HG03108 (cell line): Measurements from ENCODE around the gene TP53BP2.

Source experiments
- ATAC-seq: cut with Tn5 transposase; IDR thresholded peaks from one replicate; pipeline ENCODE4 v1.9.1; 2021; ENCODE audit warnings: moderate library complexity; ENCODE audit not compliant: unreplicated experiment

Gene TP53BP2

DNA sequence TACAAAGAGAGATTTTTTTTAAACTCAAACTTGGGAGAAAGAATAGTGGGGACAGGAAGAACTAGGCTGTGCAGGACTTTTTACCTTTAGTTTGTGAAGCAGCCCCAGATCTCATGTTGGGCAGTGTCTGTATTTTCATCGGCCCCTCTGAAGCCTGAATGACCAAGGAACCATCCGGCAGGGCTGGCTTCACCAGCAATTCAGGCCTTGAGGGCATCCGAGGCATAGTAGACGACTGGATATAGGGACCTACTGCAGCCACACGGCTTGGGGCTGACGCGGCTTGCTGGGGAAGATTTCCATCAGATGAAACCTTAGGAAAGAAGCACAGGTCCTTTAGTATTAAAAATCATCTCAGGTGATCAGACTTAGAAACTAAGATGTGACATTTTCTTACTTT lies 43.7 kb downstream of the TP53BP2 start:
- no peak for ATAC-seq

DNA sequence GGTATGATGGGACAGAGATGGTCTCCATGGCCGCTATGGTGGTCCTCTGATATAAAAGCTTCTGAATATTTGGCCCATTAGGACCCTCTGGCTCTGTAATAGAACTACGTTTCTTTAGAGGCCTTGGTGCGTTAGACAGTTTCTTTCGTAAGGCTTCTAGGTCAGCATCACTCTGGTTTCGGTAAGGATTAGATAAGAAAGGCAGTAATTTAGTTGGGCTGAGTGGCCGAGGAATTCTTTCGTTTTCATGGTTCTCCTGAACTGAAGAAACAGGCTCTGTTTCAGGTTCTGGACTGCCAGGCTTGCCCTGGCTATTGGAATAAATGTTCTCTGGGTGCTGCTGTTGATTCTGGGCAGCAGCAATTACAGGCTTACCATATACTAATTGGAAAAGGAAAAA lies 49.5 kb downstream of the TP53BP2 start:
- no peak for ATAC-seq

DNA sequence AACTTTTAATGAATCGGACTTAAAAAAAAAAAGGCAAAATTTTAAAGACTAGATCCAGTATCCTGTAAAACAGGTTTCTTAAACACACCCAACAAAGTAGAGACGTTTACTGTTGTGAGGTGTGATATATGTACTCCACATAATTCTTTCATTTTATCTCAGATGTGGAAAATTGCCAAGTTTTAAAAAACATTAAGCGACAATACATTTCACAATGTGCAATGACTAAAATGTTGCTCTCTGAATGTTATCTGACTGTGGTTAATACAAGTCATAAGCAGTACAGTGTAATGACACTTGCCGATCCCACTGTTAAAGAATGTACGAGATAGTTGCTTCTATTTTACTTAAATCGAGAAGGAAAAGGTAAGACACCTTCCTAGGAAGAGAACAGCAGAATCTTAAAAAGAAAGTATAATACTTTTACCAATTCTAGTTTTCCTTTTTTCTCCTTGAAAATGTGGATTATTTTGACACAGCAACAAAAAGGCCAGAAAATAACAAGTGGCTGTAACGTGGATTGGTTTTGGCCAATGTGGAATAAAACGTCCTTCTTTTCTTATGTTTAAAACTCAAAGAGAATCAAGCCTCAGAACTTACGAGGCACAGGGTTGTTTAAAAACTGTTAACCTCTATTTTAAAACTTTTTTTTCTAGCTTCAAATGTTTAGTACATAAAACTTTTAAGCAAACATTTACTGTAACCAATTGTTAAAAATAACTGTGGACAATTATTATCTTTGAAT lies 51.4 kb downstream of the TP53BP2 start:
- ATAC-seq, result no peak

DNA sequence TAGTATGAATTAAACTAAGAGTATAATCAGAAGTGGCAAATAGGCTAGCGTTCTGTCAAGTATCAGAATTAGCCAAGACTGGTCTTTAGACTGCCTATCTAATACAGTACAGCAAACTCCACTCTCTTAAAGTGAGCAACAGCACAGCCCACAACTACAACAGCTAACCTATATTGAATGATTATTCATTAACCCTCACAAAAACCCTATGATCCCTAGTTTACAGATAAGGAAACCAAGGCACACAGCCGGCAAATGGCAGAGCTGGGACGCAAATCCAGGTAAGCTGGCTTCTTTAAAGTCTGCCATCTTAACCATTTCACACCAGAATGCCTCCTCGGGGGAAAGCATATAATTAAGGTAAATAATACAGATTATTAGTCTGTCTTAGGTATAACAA lies 52.0 kb downstream of the TP53BP2 start:
- ATAC-seq, result no peak

DNA sequence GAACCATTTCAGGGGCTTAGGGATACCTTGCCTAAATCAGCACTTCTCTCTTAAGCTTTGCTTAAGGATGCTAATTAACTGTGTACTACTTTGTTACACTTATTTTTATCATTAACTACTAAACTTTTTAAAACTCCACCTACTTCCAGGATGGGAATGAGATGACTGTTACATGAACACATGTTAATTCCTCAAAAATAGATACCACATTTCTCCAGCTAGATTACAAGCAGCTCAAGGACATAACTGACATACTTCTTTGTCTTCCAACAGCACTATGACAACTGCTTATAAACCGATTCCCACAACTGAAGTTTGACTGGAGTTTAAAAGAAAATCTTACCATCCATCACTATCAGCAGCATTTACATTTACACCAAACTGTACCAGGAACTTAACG lies 53.7 kb downstream of the TP53BP2 start:
- no peak for ATAC-seq

DNA sequence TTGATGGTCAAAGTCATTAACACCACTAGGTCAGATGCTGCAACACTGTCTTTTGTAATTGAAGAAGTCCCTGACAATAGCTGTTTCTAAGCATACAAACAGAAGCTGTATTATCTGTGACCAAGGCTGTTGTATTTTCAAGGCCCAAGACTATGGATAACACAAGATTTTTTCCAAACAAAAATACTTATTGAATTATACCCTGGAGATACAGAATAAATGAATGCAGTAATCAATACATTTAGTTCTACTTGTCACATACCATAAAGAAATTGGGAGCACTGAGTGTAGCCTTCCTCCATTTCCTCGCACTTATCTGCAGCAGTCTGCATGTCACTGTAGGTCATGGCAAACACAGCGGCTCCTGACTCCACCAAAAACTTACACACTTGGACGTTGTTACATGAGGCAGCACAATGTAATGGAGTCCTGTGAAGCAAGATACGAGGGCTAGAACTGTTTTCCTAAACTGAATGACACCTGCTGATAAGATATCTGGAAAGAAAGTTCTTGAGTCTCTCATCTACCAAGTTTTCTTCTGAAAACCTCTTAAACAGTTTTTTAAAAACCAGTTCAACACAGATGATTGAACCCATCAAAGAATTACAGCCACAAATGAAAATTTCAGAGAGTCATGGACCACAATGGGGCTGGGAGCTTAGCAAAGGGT lies 56.9 kb downstream of the TP53BP2 start:
- ATAC-seq, result no peak

DNA sequence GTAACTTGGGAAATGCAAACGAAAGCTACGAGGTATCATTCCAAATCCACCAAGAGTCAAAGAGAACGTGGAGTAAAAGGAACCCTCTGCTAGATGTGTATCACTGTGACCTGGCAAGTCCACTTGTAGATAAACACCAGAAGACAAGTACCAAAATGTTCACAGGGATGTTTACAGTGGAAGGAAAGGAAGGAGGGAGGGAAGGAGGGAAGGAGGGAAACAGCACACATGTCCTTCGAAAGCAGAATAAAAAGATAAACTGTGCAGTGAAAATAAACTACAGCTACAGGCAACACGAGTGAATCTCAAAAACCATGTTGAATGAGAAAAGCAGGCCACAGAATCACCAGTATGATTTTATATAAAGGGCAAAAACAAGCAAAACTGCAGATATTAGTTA lies 59.9 kb downstream of the TP53BP2 start:
- no peak for ATAC-seq

DNA sequence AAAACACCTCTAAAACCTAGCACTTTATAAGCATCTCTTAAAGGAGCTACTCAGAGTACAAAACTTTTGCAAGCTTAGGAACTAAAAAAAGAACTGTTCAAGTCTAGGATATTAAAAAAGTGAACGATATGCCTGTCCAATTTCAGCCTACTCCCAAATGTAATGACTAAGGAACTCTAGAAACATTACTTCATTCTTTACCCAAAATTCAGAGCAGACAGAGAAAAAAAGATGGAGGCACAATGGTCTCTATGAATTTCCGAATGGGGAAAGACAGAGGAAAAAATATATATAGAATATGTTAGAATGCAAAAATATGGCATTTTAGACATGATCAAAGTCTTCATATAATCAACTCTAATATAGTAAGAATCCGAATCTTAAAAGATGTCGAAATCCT lies 61.2 kb downstream of the TP53BP2 start:
- no peak for ATAC-seq

DNA sequence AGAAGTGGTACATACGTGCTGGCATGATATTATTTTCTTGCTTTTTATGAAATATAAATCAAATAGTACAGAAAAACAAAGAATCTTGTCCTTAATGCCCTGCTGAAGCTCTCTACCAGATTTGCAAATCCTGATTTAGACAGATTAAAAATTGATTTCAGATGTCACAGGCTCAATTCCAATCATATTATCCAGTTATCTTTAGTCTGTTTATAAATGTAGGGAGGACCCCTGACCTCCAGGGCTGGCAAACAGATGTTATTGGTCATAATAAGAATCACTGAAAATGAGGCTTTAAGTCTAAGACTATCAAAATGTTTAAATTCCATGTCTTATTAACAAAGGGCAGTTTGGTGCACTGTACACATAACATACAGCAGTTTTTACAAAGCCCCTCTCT lies 62.1 kb downstream of the TP53BP2 start:
- no peak for ATAC-seq

DNA sequence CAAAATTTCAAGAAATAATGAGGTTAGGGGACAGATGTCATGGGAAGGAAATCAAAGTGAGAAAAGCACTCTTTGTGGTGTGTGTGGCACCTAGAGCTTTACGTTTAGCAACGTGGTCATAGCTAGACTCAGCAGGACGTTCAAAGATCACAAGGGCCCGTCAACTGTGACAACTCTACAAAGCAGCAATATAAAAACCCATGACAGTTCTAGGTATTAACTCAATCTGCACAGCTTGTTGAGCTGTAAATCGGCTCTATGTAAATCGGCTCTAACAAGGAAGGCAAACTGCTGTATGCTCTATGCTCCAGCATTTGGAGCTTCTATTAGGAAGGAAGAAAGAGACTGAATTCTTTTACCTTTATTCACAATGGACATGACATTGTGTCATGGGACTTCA lies 64.8 kb downstream of the TP53BP2 start:
- ATAC-seq, result no peak

DNA sequence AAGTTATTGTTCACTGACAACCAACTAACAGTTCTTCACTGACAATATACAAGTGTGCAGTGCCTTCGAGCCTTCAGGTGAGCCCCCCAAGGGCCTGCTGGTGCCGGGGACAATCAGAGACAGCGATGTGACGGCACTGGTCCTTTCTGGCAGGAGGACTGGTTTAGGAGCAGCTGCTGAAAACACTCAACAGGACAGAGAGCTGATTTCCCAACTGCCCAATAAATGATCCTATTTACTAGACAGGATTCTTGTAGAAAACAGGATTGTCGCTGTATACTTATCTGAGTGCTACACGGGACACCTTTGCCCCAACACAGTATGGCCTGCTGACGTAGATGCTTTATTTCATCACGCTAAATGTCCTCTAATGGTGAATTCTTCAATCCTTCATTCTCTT lies 65.4 kb downstream of the TP53BP2 start:
- ATAC-seq, result no peak

DNA sequence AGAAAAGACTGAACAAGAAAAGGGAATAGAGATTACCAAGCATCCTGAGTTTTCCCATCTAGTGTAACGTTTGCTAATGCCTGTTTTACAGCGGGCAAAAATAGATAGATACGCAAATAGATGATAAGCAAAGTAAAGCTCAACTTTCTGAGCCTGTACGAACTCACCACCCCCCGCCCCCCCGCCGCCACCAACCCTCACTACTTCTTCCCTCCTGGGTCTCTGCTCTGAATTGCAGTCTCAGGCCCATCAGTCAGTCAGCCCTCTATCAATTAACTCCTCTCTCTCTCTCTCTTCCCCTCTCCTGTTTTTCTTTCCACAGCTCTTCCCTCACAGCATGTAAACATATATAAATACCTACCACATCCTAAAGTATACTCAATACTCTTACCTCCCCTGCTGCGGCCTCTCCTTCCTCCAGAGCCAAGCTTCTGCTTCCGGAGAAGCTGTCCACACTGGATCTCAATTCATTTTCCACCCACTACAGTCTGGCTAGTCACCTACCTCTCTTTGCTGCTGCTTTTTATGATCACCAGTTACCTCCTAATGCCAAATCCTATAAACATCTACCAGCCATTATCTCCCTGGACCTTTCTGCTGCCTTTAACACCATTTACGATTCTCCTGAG lies 68.8 kb downstream of the TP53BP2 start:
- no peak for ATAC-seq

DNA sequence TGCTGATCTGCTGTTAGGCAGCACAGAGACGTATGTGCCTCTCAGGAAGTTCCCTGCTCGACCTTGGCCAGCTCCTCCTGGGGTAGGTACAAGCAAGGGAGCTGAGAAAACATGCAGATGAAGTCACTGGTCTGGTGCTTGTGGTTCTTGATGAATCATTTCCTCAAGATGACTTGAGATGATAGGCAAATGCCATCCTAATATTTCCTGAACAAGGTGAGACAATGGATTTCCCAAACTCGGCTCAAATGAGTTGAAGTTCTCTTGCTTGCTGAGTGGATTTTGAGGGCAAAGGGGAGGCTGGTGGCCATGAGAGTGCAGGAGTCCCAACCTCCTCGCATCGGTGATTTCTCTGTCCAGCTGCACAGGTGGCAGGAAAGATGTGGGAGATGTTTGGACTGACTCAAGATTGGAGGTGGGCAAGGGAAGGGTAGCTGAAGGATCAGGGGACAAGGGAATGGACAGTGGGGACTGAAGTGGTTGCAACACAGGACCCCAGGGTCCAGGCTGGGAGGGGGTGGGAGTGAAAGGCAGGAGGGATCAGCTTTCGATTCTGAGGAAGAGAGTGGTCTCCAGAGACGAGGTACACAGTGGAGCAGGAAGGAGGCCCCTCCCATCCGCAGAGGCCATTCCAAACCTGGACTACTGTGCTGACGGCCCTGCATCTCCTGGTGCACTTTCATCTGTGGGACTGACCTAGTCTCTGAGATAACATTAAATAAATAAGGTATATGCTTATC lies 69.5 kb downstream of the TP53BP2 start:
- no peak for ATAC-seq

DNA sequence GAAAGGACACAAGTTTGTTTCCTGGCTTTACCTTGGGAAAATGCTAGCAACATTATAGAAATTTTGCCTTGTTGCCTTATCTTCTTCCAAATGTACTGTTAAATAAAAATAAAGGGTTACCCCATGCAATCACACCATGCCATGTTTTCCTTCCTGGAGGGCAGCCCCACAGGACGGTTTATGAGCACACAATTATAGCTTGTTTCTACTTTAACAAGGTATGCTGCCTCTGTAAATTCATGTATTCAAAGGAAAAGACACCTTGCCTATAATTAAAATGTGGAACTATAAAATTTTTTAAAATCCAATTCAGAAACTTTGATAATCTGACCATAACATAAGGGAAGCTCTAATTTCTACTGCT lies 70.1 kb downstream of the TP53BP2 start:
- no peak for ATAC-seq

DNA sequence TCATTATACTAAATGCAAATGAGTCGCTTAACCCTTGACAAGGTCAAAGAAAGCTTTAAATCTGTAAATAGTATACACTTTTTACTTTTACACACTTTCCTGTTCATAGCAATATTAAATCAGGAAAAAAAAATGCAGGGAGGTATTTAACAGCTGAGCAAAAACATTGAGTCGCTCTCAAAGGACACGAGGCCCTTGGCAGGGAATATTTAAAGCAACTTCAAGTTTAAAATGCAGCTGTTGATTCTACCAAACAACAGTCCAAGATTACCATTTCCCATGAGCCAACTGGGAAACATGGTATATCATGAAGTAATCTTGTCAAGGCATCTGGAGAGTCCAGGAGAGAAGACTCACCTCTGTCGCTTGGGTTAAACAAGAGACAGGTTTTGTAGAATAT lies 70.7 kb downstream of the TP53BP2 start:
- ATAC-seq, result no peak

DNA sequence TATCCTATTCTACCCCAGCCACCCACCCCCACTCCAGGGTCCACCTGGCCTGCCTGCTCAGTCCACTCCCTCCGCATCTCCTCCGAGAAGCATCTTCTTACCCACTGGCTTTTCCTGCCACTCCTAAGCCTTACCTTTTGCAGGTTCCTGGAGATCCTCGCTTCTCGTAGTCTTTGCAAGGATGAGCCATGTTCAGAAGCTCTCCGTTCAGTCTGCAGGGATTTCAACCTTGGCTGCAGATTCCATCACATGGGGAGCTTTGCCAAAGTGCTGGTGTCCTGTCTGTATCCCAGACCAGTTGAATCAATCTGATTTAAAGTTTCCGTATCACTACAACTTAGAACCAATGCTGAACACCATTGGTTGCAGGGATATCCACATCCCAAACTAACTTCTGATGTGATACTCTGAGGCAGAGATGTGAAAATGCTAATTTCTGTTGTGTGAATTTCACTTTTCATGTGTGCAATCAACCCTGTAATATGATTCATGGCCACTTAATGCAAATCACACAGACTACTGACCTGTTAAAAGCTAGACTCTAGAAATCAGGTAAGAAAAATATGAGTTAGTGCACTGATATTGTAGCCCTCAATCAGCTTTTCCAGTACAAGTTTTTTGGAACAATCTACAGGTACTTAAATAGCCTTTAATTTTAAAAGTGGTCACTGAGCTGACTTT lies 71.5 kb downstream of the TP53BP2 start:
- ATAC-seq, result no peak

DNA sequence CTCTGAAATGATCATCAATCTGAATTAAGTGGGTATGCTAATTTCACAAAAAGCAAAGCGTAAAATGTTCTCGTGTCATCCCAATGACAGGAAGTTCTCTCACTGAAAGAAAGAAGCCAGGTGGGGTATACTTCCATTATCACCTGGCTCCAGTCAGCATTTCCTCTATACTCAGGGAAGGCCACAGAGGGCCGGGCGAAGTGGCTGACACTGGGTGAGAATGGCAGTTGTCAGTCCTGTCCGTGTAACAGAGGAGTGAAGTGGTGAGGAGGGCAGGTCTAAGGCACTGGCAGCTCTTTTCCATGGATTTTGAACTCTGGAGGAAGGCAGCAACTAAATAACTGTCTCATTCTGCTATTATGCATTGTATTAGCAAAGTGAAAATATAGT lies 73.0 kb downstream of the TP53BP2 start:
- no peak for ATAC-seq

DNA sequence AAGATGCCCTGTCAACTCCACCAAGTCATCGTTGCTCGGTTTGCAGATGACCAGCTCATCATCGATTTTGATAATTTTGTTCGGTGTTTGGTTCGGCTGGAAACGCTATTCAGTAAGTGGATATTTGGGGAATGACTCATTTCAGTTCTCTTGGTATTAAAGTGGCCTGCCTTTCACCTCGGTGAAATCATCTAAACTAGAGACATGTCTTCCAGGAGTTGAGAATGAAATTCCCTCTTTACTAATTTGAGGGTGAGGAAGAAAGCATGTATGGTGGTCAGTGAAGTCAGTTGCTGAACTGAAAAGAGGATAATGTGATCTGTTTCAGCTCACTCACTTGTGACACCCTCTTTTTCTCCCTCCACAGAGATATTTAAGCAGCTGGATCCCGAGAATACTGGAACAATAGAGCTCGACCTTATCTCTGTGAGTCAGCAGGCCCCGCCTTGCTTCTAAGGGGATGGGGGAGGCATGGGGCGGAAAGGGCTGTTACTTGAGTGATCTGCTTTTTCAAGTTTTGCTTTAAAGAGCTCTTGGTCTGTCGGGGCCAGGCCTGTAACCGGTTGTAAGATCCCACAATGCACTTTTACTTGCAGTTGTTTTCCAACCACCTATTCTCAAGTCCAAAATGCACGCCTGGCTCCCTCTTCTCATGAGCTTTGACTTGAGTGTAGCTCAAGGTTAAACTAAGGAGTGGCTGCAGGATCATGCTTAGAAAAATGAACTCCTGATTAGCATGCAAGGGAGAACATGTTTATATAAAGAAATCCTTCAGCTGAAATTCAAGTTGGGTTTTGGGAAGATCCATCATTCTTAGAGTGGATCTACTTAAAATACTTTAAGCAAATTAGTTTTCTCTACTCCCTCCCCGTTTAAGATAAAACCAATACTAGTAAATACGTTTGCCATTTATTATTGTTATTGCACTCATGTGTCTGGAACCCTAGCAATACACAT lies 73.7 kb downstream of the TP53BP2 start:
- ATAC-seq, result no peak

DNA sequence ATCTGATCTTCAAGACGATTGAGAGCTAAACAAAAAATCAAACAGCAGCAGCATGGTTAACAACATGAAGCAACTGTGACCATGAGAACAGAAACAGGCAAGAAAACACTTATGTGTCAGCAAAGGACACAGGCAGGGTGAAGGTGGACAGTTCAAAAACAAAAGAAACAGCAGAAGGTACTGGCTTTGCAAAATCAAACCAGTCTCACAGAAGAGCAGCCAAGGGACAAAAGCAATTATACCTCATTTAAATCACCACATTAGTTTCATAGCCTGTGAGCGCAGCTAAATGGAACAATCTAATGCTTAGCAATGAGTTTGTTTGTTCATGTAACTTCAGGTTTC lies 74.3 kb downstream of the TP53BP2 start:
- no peak for ATAC-seq

DNA sequence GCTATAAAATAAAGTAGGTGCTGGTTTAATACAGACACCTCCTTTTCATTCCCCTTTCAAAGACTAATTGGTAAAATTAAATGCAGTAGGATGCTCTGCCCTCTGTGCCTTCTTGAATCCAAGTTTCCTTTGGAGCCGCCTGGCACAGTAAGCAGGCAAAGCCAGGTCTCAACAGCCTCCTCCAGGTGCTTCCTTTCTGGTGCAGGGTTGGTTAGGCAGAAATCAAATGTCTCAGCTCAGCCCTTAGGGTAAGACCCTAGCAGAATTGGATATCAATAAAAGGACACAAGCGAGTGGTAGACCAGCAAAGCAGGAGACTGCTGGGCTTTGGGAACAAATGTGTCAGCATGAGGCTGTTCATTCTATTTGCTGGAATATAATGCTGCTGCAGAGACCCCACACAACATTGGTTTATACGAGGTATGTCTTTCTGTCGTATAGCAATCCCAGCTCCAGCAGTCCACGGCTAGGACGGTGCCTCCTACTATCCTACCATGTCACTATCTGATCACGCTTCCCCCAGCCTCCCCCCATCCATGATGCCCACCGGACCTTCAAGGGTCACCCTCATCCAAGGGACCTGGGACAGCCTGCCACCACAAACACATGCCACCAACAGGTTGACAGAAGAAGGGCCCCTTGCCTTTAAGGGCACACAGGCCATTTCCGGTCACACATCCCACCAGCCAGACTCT lies 75.0 kb downstream of the TP53BP2 start:
- ATAC-seq, result no peak
